LNCaP clone FGC (cell line): ENCODE data around the gene CDH16.

Experiments
- DNase-seq: peaks from one replicate; pipeline ENCODE4 v3.0.0-alpha.2; 2011; ENCODE audit warnings: low read depth
- H3K4me3 ChIP-seq: 2 replicates; pipeline ENCODE4 v1.5.1; 2011; ENCODE audit warnings: mild to moderate bottlenecking, low read depth, low read length, control low read depth
- CTCF ChIP-seq: IDR thresholded peaks from 2 replicates; pipeline ENCODE4 v1.5.1; 2012; ENCODE audit warnings: mild to moderate bottlenecking; ENCODE audit not compliant: control insufficient read depth, insufficient read depth; ENCODE audit errors: extremely low read depth

Gene CDH16

GRCh38 chr16:66950437-66950836, 31.8 kb upstream of the CDH16 start:
- H3K4me3 ChIP-seq = no peak overlapping the region
- no peak for TF ChIP-seq CTCF

GRCh38 chr16:66949472-66949871, 30.8 kb upstream of the CDH16 start:
- DNase-seq = no peak
- no peak overlapping the region for H3K4me3 ChIP-seq
- TF ChIP-seq CTCF = no peak

More at GRCh38 chr16:66950437-66950836, 31.8 kb upstream of the CDH16 start:
- no peak for DNase-seq

GRCh38 chr16:66948837-66949225, 30.1 kb upstream of the CDH16 start:
- no peak overlapping the region for H3K4me3 ChIP-seq
- no peak for TF ChIP-seq CTCF
- DNase-seq = no peak

GRCh38 chr16:66948134-66948836, 29.6 kb upstream of the CDH16 start:
- H3K4me3 ChIP-seq = no peak overlapping the region
- TF ChIP-seq CTCF = no peak
- no peak for DNase-seq

GRCh38 chr16:66947302-66948065, 28.8 kb upstream of the CDH16 start:
- peak; percentile 58 for DNase-seq
- peak; percentile 84 for TF ChIP-seq CTCF
- H3K4me3 ChIP-seq = no peak overlapping the region

GRCh38 chr16:66946974-66947301, 28.3 kb upstream of the CDH16 start:
- H3K4me3 ChIP-seq = no peak overlapping the region
- no peak for DNase-seq
- TF ChIP-seq CTCF = no peak
